H9 (cell line): ENCODE data around the gene CUEDC1. TPM values are rescaled to one million over a fixed set of nuclear protein-coding genes. Genes with fewer than 3 reads are reported as not detected.

Experiments
- DNase-seq: peaks from one replicate; pipeline ENCODE4 v3.0.0-alpha.2; 2017
- H2AFZ ChIP-seq: one replicate; pipeline ENCODE4 v1.6.1; 2013; ENCODE audit warnings: mild to moderate bottlenecking, low read length, control low read depth, moderate library complexity
- H2AK5ac ChIP-seq: 2 replicates; pipeline ENCODE4 v1.6.1; 2013; ENCODE audit warnings: low read length, control low read depth, mixed read lengths; ENCODE audit not compliant: insufficient read length
- H2BK120ac ChIP-seq: one replicate; pipeline ENCODE4 v1.6.1; 2013; ENCODE audit warnings: low read depth, mild to moderate bottlenecking, low read length, control low read depth, inconsistent platforms; ENCODE audit not compliant: poor library complexity, severe bottlenecking
- H2BK12ac ChIP-seq: 2 replicates; pipeline ENCODE4 v1.6.1; 2013; ENCODE audit warnings: low read length, control low read depth, mixed read lengths, low read depth; ENCODE audit not compliant: insufficient read length
- H2BK15ac ChIP-seq: 2 replicates; pipeline ENCODE4 v1.6.1; 2013; ENCODE audit warnings: low read depth, low read length, control low read depth
- H2BK20ac ChIP-seq: one replicate; pipeline ENCODE4 v1.6.1; 2013; ENCODE audit warnings: low read depth, mild to moderate bottlenecking, low read length, control low read depth, inconsistent platforms; ENCODE audit not compliant: poor library complexity, severe bottlenecking
- H2BK5ac ChIP-seq: 2 replicates; pipeline ENCODE4 v1.6.1; 2013; ENCODE audit warnings: low read length, control low read depth, mixed read lengths; ENCODE audit not compliant: insufficient read length
- H3K14ac ChIP-seq: 2 replicates; pipeline ENCODE4 v1.6.1; 2013; ENCODE audit warnings: low read length, control low read depth; ENCODE audit not compliant: insufficient read depth
- H3K18ac ChIP-seq: 2 replicates; pipeline ENCODE4 v1.6.1; 2013; ENCODE audit warnings: low read depth, mild to moderate bottlenecking, mixed read lengths, low read length, control low read depth; ENCODE audit not compliant: insufficient read length
- H3K23ac ChIP-seq: 2 replicates; pipeline ENCODE4 v1.6.1; 2013; ENCODE audit warnings: low read length, control low read depth, mixed read lengths, low read depth; ENCODE audit not compliant: insufficient read length
- H3K23me2 ChIP-seq: 2 replicates; pipeline ENCODE4 v1.6.1; 2013; ENCODE audit warnings: low read depth, mild to moderate bottlenecking, mixed read lengths, low read length, control low read depth; ENCODE audit not compliant: insufficient read length, poor library complexity, severe bottlenecking
- H3K27ac ChIP-seq: 2 replicates; pipeline ENCODE4 v1.5.1; 2013; ENCODE audit warnings: low read length, control low read depth, mixed read lengths, low read depth; ENCODE audit not compliant: insufficient read length
- H3K27me3 ChIP-seq: 2 replicates; pipeline ENCODE4 v1.6.1; 2013; ENCODE audit warnings: low read length, control low read depth, inconsistent platforms; ENCODE audit not compliant: insufficient read depth
- H3K4ac ChIP-seq: 2 replicates; pipeline ENCODE4 v1.6.1; 2013; ENCODE audit warnings: low read depth, mild to moderate bottlenecking, control low read depth, inconsistent platforms, low read length, moderate library complexity
- H3K4me1 ChIP-seq: 2 replicates; pipeline ENCODE4 v1.6.1; 2013; ENCODE audit warnings: low read length, control low read depth, inconsistent platforms; ENCODE audit not compliant: insufficient read depth
- H3K4me2 ChIP-seq: 2 replicates; pipeline ENCODE4 v1.6.1; 2013; ENCODE audit warnings: low read length, control low read depth, mixed read lengths; ENCODE audit not compliant: insufficient read length, insufficient read depth
- H3K56ac ChIP-seq: 2 replicates; pipeline ENCODE4 v1.6.1; 2013; ENCODE audit warnings: low read depth, mild to moderate bottlenecking, mixed read lengths, low read length, control low read depth; ENCODE audit not compliant: insufficient read length
- H3K79me1 ChIP-seq: 2 replicates; pipeline ENCODE4 v1.6.1; 2013; ENCODE audit warnings: low read depth, mild to moderate bottlenecking, moderate library complexity, low read length, control low read depth, inconsistent platforms; ENCODE audit not compliant: insufficient read depth, poor library complexity, severe bottlenecking
- H3K79me2 ChIP-seq: 2 replicates; pipeline ENCODE4 v1.6.1; 2013; ENCODE audit warnings: low read length, control low read depth, inconsistent platforms; ENCODE audit not compliant: insufficient read depth
- H3K9ac ChIP-seq: 2 replicates; pipeline ENCODE4 v1.6.1; 2013; ENCODE audit warnings: low read length, control low read depth, mixed read lengths; ENCODE audit not compliant: insufficient read length; ENCODE audit errors: extremely low read depth
- H3K9me3 ChIP-seq: one replicate; pipeline ENCODE4 v1.6.1; 2013; ENCODE audit warnings: low read depth, low read length, inconsistent platforms; ENCODE audit not compliant: control insufficient read depth
- H3T11ph ChIP-seq: one replicate; pipeline ENCODE4 v1.6.1; 2013; ENCODE audit warnings: mild to moderate bottlenecking, low read length, control low read depth, inconsistent platforms
- H4K20me1 ChIP-seq: one replicate; pipeline ENCODE4 v1.6.1; 2013; ENCODE audit not compliant: control insufficient read depth, insufficient read length, insufficient read depth
- H4K5ac ChIP-seq: 2 replicates; pipeline ENCODE4 v1.6.1; 2013; ENCODE audit warnings: low read depth, mild to moderate bottlenecking, mixed read lengths, low read length, control low read depth; ENCODE audit not compliant: insufficient read length
- H4K8ac ChIP-seq: replicated peaks from 2 replicates; pipeline ENCODE4 v1.6.1; 2013; ENCODE audit warnings: low read length, control low read depth, mixed read lengths, low read depth; ENCODE audit not compliant: insufficient read length
- H4K91ac ChIP-seq: 2 replicates; pipeline ENCODE4 v1.6.1; 2013; ENCODE audit warnings: low read depth, mild to moderate bottlenecking, moderate library complexity, mixed read lengths, low read length, control low read depth; ENCODE audit not compliant: insufficient read length
- H3K27ac Mint-ChIP-seq, 3 experiments: 2 replicates in 2 of 3; 3 replicates in 1 of 3; pipeline ENCODE4 v1.8.0; 2020 to 2021; ENCODE audit warnings: mixed read lengths in 3 of 3, mild to moderate bottlenecking in 1 of 3, moderate library complexity in 1 of 3
- H3K27me3 Mint-ChIP-seq: 2 replicates; pipeline ENCODE4 v1.8.0; 2021; ENCODE audit warnings: low read depth, mild to moderate bottlenecking, moderate library complexity, mixed read lengths
- H3K36me3 Mint-ChIP-seq, 3 experiments: 2 replicates in 2 of 3; 3 replicates in 1 of 3; pipeline ENCODE4 v1.8.0; 2020 to 2021; ENCODE audit warnings: low read depth in 3 of 3, mixed read lengths in 3 of 3; ENCODE audit not compliant: insufficient read depth in 1 of 3
- H3K4me1 Mint-ChIP-seq, 2 experiments: 2 replicates each; pipeline ENCODE4 v1.8.0; 2020; ENCODE audit warnings: mixed read lengths in 2 of 2
- H3K4me3 Mint-ChIP-seq, 2 experiments: 2 replicates in 1 of 2; 3 replicates in 1 of 2; pipeline ENCODE4 v1.8.0; 2020 to 2021; ENCODE audit warnings: mild to moderate bottlenecking in 2 of 2, mixed read lengths in 2 of 2, moderate library complexity in 1 of 2
- H3K9me3 Mint-ChIP-seq, 2 experiments: 2 replicates in 1 of 2; 3 replicates in 1 of 2; pipeline ENCODE4 v1.8.0; 2020; ENCODE audit warnings: mild to moderate bottlenecking in 2 of 2, mixed read lengths in 2 of 2, moderate library complexity in 1 of 2
- CTCF ChIP-seq: fragments of 200-600 bp; sonication (generic); conservative IDR thresholded peaks from 3 replicates; pipeline ENCODE4 v1.8.0; 2021; ENCODE audit warnings: antibody characterized with exemption, mild to moderate bottlenecking
- WGBS: extraction: QIAGEN DNeasy Blood & Tissue Kit; methylation state at CpG from one replicate; pipeline ENCODE4 v1.1.7; 2013; ENCODE audit warnings: missing lambda C conversion rate, low lambda C conversion rate, mixed read lengths; ENCODE audit not compliant: insufficient read length; ENCODE audit errors: extremely low coverage; 5-methylcytosine and 5-hydroxymethylcytosine counted together
- total RNA-seq: library from RNA; stranded (reverse); gene quantifications from 2 replicates; pipeline ENCODE4 v1.2.1, GENCODE V29; 2021

The CUEDC1 gene
- total RNA-seq, 1 experiment from 2014 or later = 7.3 TPM

GRCh38 chr17:57985675-57985974, 30.4 kb upstream of the CUEDC1 start:
- Histone ChIP-seq H3K79me2 (peaks cover 19% of the 10 kb centered on the region; the same call in 1 of the 2 replicates), H3K23me2 (peaks cover 12% of the 10 kb centered on the region), H3K79me1 (peaks cover 6% of the 10 kb centered on the region), H3K56ac (no peak overlapping the region), H4K8ac (no peak overlapping the region), H3K27ac (no peak overlapping the region), H2BK120ac (no peak overlapping the region), H3K27me3 (no peaks in the 10 kb centered on the region), H4K20me1 (no peaks in the 10 kb centered on the region), H3K9me3 (no peaks in the 10 kb centered on the region), H3K4ac (no peak overlapping the region), H2AFZ (no peak overlapping the region), H4K91ac (no peak overlapping the region), H3K23ac (no peak overlapping the region), H3K14ac (no peak overlapping the region), H3T11ph (no peak overlapping the region), H2BK12ac (no peak overlapping the region), H2BK15ac (no peak overlapping the region), H2BK20ac (no peak overlapping the region), H4K5ac (no peak overlapping the region), H2BK5ac (no peak overlapping the region), H2AK5ac (no peak overlapping the region), H3K4me2 (no peak overlapping the region), H3K18ac (no peak overlapping the region), H3K9ac (no peak overlapping the region), H3K4me1 (no peaks in the 10 kb centered on the region)
- TF ChIP-seq CTCF = no peak
- Mint-ChIP-seq H3K4me1 (peaks cover 48 to 53% of the 10 kb centered on the region in 2 experiments), H3K27ac (no peak overlapping the region), H3K27me3 (no peaks in the 10 kb centered on the region), H3K36me3 (peaks cover 0 to 26% (median 23%) of the 10 kb centered on the region in 3 experiments), H3K9me3 (no peaks in the 10 kb centered on the region), H3K4me3 (peak overlapping the region in 1 of 2 experiments; percentile 60; a peak in 2 of 5 replicates)
- no peak for DNase-seq
- WGBS = no CpG with 5 or more reads among the region's 1 CpG
